Stimulated activated CD4-positive, alpha-beta T cell treated with anti-CD3 and anti-CD28 coated beads, Interleukin-4, amount 100 ng/mL, for 1 hour (primary cell): Measurements from ENCODE around the gene TIFAB.
A peak's percentile ranks its signal among the peaks of the same experiment; 100 is the strongest.

Experiments
- DNase-seq: peaks from one replicate; pipeline ENCODE4 v3.0.0-alpha.2; 2020

TIFAB gene

DNA sequence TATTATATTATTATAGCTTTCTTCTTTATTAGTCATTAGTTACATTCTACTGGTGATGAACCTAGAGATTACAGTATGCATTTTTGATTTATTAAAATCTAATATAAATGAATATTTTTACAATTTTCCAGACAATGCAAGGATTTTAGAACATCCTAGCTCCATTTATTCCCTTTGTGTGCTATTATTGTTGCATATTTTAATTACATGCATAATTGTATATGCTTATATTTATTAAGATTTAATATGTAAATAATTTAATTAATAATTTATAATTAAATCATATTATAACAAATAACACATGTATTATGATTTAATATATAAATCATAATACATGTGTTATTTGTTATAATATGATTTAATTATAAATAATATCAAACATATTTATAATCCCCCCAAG, 29.7 kb downstream of the TIFAB start:
- no peak for DNase-seq

DNA sequence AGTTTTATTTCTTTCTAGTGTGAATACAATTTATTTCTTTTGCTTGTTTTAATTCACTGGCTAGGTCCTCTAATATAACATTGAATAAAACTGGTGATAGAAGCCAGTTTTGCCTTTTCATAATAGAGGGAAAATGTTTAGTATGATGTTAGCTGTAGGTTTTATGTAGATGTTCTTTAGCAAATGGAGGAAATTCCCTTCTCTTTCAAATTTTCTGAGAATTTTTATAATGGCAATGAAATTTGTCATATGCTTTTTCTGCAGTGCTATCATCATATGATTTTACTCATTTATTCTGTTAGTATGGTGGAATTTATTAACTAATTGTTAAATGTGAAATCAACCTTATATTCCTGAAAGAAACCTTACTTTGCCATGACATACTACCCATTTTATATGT, 35.1 kb downstream of the TIFAB start:
- DNase-seq: no peak

DNA sequence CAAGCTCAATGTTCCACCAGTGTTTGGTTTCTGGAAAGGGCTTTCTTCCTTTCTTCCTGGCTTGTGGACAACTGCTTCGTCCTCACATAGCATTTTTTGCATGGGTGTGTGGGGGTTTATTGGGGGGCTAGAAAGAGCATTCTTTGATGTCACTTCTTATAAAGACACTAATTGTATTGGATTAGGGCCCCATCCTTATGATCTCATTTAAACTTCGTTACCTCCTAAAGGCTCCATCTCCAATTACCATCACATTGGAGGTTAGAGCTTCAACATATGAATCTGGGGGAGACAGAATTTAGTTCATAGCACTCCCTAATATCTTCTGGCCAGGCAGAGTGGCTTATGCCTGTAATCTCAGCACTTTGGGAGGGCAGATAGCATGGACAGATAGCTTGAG, 47.1 kb downstream of the TIFAB start:
- no peak for DNase-seq

DNA sequence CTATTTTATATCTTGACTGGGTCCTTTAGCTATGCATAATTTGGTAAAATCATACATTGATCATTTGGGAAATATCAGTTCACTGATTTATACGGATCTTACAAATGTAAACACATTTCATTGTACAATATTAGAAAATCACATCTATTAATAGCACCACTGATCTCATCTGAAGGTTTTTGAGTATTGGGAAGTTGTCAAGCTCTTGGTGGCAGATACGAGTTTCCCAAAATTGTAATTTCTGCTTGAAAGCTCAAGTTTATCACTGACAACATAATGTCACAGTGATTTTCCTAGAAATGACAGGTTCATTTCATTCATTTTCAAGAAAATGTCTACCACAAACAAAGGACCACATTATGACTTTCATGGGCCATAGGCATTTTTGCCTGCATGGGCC, 50.1 kb downstream of the TIFAB start:
- no peak for DNase-seq

DNA sequence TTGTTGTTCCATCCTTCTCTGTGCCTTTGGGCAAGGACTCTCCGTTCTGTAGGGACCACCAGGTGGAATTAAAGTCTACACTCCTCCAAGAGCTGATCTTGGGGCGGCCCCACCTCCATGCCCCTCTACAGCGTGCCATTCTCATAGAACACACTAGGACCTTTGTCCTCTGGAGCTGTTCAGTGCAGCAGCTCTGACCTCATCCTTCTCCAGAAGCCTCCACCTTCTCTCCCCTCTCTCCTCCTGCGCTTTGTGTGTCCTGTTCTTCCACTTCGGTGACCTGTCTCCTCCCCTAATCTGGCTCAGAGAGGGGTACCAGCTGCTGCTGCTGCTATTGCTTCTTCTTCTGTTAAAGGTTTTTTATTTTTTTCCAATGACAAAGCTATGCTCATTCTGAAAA, 51.3 kb downstream of the TIFAB start:
- DNase-seq: no peak

DNA sequence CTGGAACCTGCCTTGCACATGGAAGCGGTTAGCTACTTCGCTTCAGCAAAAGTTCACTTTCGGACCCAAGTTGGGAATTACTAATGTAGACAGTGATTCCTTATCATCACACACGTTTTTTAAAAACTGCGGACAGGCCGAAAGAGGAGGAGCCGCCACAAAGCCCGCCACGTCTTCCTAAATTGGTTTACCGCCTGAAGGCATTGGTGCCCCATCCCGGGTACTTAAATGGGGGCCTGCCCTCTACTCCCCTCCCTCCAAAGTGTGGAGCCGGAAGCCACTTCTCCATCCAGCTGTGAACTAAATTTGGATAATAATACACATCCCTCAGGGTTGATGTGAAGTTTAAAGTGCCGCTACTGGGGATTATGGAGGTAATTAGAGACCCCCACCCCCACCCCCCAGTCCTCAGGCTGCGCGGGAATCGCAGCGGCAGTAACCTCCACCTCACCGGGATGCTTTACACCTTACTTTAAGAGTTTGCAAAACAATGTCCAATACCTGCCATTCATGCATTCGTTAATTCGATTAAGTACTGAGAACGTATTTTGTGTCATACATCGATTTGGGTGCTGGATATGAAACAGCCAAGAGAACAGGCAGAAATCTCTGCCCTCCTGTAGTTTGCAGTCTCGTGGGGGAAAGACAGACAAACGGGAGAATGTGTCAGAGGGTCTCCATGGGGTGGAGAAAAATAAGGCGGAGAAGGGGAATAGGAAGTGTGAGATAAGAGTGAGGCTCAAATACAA, 52.2 kb downstream of the TIFAB start:
- no peak for DNase-seq

DNA sequence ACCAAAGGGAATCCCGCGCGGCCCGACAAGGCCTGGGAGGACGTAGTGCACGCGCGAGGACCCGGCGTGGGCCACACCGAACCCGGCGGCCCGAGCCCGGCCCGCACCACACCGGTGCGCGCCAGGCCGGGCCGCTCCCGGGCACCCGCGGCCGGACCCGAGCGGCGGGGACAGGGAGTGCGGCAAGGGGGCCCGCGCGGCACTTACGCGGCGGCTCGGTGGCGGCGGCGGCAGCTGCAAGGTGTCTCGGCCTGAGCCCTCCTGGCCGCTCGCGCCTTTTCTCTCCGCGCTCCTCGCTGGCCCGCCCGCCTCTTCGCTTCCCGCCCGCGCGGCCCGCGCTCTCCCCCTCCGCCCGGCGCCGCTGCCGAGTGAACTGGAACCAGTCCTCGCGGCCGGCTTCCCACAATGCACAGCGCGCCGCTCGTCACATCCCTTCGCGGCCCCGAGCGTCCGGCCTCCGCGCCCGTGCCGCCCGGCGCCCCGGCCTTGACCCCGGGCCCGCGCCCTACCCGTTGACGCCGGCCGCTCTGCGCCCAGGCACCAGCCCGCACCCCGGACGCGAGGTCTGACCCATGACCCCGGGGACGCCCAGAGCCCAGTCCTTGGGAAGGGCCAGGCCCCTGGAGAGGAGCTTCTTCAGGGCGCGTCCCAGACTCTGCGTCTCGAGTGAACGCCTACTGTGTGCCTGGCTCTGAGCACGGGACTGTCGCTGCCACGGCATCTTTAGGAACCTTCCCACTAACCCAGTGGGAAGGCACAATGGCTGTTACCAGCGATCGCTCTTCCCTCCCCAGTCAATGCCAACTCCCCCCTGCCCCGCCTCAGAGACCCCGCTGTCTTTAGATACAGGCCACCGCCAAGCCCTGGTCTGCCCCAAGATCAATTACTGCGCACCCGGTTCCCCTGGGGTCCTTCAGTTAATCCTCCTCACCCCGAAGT, 53.0 kb downstream of the TIFAB start, which contains the start of gene MACROH2A1:
Gene MACROH2A1, minus strand, starts transcription at position 377 of the 939 bp plus-strand sequence. CDS start 10,138 bp downstream, outside the sequence.
- DNase-seq: peak; percentile 87

DNA sequence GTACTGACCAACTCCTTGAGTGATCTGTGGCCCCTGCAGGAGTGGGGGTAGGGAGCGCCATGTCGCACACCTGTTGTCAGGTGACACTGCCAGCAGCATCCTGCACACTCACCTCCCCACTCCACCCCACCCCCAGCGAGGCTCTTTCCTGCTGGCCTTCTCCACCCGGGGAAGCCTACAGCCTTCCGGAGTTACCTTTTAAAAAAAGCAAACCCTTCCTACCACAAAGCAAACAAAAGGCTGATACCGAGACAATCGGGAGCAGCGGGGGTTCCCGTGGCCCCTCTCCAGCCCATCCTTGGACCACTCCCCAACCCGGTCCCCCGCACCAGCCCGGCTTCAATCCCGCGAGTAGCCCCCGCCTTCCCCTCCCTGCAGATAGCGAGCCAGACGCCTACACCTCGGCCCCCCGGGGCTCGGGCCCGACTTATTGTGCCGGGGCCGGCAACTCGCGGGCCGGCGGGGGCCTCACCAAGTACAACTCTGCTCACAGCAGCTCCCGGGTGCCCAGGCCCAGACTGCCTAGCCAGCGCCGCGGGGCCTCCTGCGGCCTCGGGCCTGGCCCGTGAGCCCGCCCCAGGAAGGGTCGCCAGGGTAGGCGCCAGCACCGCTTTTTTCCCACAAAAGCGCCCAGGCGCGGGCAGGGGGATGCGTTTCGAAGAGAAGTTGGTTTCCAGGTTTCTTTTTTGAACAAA, 53.8 kb downstream of the TIFAB start:
- peak; percentile 43 for DNase-seq
